B cell (primary cell): ENCODE data around the gene CNKSR3. TPM values are rescaled to one million over a fixed set of nuclear protein-coding genes. Genes with fewer than 3 reads are reported as not detected.

Source experiments
- ATAC-seq: fragments of 200-7000 bp; cut with Tn5 transposase; one replicate; pipeline ENCODE4 v1.10.0; 2021; ENCODE audit warnings: low read depth, mild to moderate bottlenecking, moderate number of reproducible peaks, moderate library complexity
- CTCF ChIA-PET: fragments of 350-600 bp; sonication (Branson Sonifier 250); formaldehyde crosslinking; loops from one replicate; lab custom pipeline; 2021; ENCODE audit warnings: antibody characterized with exemption, inconsistent platforms; lab: Charles Lee
- POLR2A ChIA-PET: fragments of 350-600 bp; sonication (Branson Sonifier 250); formaldehyde crosslinking; loops from one replicate; lab custom pipeline; 2021; ENCODE audit warnings: antibody characterized with exemption; lab: Charles Lee
- DNase-seq: peaks from one replicate; pipeline ENCODE4 v3.0.0; 2013
- H2AFZ ChIP-seq: 2 replicates; pipeline ENCODE4 v1.6.1; 2012; ENCODE audit warnings: mild to moderate bottlenecking, low read depth, low read length; ENCODE audit not compliant: insufficient read depth, poor library complexity, severe bottlenecking
- H3K27ac ChIP-seq, 2 donors: 1 replicate in 1 of 2; 2 replicates in 1 of 2; pipeline ENCODE4 v1.5.1; 2012 to 2013; ENCODE audit warnings: low read length in 2 of 2, mild to moderate bottlenecking in 2 of 2, moderate library complexity in 1 of 2
- H3K27me3 ChIP-seq, 4 experiments: fragments of 200-600 bp in 1 of 4; sonication (generic) in 1 of 4; replicated peaks in 1 of 4; 1 replicate in 2 of 4; 2 replicates in 2 of 4; pipeline versions ENCODE4 v1.6.1 to v1.7.0; 2013 to 2016; ENCODE audit warnings: low read length in 3 of 4, mild to moderate bottlenecking in 2 of 4, mixed read lengths in 1 of 4, moderate library complexity in 1 of 4; ENCODE audit not compliant: insufficient read depth in 4 of 4, control insufficient read depth in 3 of 4; ENCODE audit errors: control extremely low read depth in 1 of 4
- H3K36me3 ChIP-seq, 2 experiments: replicated peaks in 1 of 2; 1 replicate in 1 of 2; 2 replicates in 1 of 2; pipeline versions ENCODE4 v1.6.1 to v1.7.1; 2013; ENCODE audit warnings: low read length in 1 of 2; ENCODE audit not compliant: insufficient read depth in 2 of 2, control insufficient read depth in 1 of 2; ENCODE audit errors: control extremely low read depth in 1 of 2, extremely low read depth in 1 of 2
- H3K4me1 ChIP-seq, 2 donors: fragments of 200-600 bp in 1 of 2; sonication (generic) in 1 of 2; 1 replicate in 1 of 2; 2 replicates in 1 of 2; pipeline versions ENCODE4 v1.5.1 to v1.6.1; 2013 to 2017; ENCODE audit warnings: low read length in 2 of 2; ENCODE audit not compliant: control insufficient read depth in 2 of 2, insufficient read depth in 2 of 2
- H3K4me2 ChIP-seq: replicated peaks from 2 replicates; pipeline ENCODE3; 2012; ENCODE audit warnings: mild to moderate bottlenecking, low read depth, low read length; ENCODE audit not compliant: poor library complexity, severe bottlenecking
- H3K4me3 ChIP-seq, 5 experiments: fragments of 200-600 bp in 1 of 5; sonication (generic) in 1 of 5; 1 replicate in 3 of 5; 2 replicates in 2 of 5; pipeline versions ENCODE4 v1.5.1 to v1.7.0; 2011 to 2016; ENCODE audit warnings: low read length in 4 of 5, mild to moderate bottlenecking in 4 of 5, low read depth in 2 of 5, control low read depth in 1 of 5, moderate library complexity in 1 of 5; ENCODE audit not compliant: insufficient read depth in 1 of 5; ENCODE audit errors: control extremely low read depth in 1 of 5, extremely low read depth in 1 of 5
- H3K79me2 ChIP-seq: fragments of 200-600 bp; sonication (generic); one replicate; pipeline ENCODE4 v1.6.0; 2016; ENCODE audit warnings: low read length; ENCODE audit not compliant: control insufficient read depth, insufficient read depth
- H3K9ac ChIP-seq: fragments of 200-600 bp; sonication (generic); 2 replicates; pipeline ENCODE4 v1.6.1; 2017; ENCODE audit warnings: mild to moderate bottlenecking, low read length, moderate library complexity
- H3K9me3 ChIP-seq, 3 donors: one replicate each; pipeline versions ENCODE4 v1.6.1 to v1.7.1; 2013; ENCODE audit warnings: low read length in 2 of 3; ENCODE audit not compliant: control insufficient read depth in 2 of 3, insufficient read depth in 1 of 3; ENCODE audit errors: control extremely low read depth in 1 of 3
- H4K20me1 ChIP-seq: 2 replicates; pipeline ENCODE4 v1.6.0; 2012; ENCODE audit warnings: mild to moderate bottlenecking, low read length; ENCODE audit not compliant: insufficient read depth, control insufficient read depth, poor library complexity, severe bottlenecking
- H3K27ac Mint-ChIP-seq: one replicate; pipeline ENCODE4 v1.8.0; 2021; ENCODE audit warnings: mixed read lengths
- H3K27me3 Mint-ChIP-seq: one replicate; pipeline ENCODE4 v1.8.0; 2021; ENCODE audit warnings: mixed read lengths
- H3K4me1 Mint-ChIP-seq: one replicate; pipeline ENCODE4 v1.8.0; 2021; ENCODE audit warnings: mixed read lengths
- H3K4me3 Mint-ChIP-seq: one replicate; pipeline ENCODE4 v1.8.0; 2021; ENCODE audit warnings: mixed read lengths
- H3K9me3 Mint-ChIP-seq: one replicate; pipeline ENCODE4 v1.8.0; 2022; ENCODE audit warnings: mixed read lengths; ENCODE audit not compliant: insufficient read depth
- CTCF ChIP-seq: fragments of 200-600 bp; IDR thresholded peaks from one replicate; pipeline ENCODE4 v1.8.0; 2022; ENCODE audit warnings: antibody characterized with exemption, mild to moderate bottlenecking
- EZH2 ChIP-seq: IDR thresholded peaks from 2 replicates; pipeline ENCODE4 v1.6.1; 2012; ENCODE audit warnings: borderline replicate concordance, low read depth, mild to moderate bottlenecking, moderate library complexity, low read length; ENCODE audit not compliant: insufficient read depth, poor library complexity, severe bottlenecking
- WGBS: methylation state at CpG from one replicate; pipeline ENCODE4 v1.1.5; 2013; ENCODE audit warnings: missing lambda C conversion rate; ENCODE audit not compliant: insufficient coverage; 5-methylcytosine and 5-hydroxymethylcytosine counted together
- intact Hi-C: fragments of 100-400 bp; cut with micrococcal nuclease; formaldehyde crosslinking; loops from one replicate; pipeline ENCODE4 v1.10.0; 2022
- polyA plus RNA-seq: library from polyadenylated mRNA; depleted of rRNA; stranded (reverse); fragments of >200 nt; gene quantifications from 2 replicates; pipeline ENCODE4 v1.2.3, GENCODE V29; 2012
- total RNA-seq, 2 donors: library from RNA; stranded (reverse); fragments of 120-200 nt in 1 of 2; gene quantifications; 1 replicate in 1 of 2; 2 replicates in 1 of 2; pipeline versions ENCODE4 v1.2.3 to v1.2.4, GENCODE V29; 2013 to 2022

Gene CNKSR3
- total and polyA plus RNA-seq, 2 donors (not counting 1 experiment from before 2014, with no cell fraction given), result not detected

DNA sequence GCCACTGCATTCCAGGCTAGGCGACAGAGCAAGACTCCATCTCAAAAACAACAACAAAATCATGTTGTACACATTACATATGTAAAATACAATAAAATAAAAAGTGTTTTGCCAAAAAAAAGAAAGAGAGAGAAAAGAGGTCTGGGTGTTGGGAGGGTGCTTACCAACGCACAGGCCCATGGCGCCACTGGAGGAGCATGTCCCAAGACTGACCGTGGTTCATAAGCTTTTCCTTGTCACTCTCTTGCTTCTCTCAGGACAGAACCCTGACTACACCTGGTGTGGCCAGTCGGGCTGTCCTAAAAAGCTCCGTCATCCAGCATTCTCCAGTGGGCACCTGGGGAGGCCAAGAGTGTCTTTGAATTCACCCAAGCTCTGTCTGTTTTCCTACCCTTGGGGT lies 48.0 kb upstream of the CNKSR3 start:
- Histone ChIP-seq H2AFZ (no peak overlapping the region), H3K4me3 (no peak overlapping the region), H3K79me2 (no peaks in the 10 kb centered on the region), H3K27me3 (no peaks in the 10 kb centered on the region), H3K9ac (no peak overlapping the region), H3K4me1 (no peaks in the 10 kb centered on the region), H4K20me1 (no peaks in the 10 kb centered on the region), H3K27ac (no peak overlapping the region), H3K9me3 (no peaks in the 10 kb centered on the region), H3K4me2 (no peak overlapping the region), H3K36me3 (no peaks in the 10 kb centered on the region)
- TF ChIP-seq EZH2 (no peak), CTCF (no peak)
- H3K9me3 Mint-ChIP-seq, result no peaks in the 10 kb centered on the region
- H3K4me1 Mint-ChIP-seq, result no peaks in the 10 kb centered on the region
- intact Hi-C loops, result no loop called here
- H3K27ac Mint-ChIP-seq, result no peak overlapping the region
- ChIA-PET POLR2A (no interaction called here), CTCF (no interaction called here)
- peaks cover 5% of the 10 kb centered on the region for H3K27me3 Mint-ChIP-seq
- WGBS, result 84% methylated on average over 3 of the region's 6 CpGs
- H3K4me3 Mint-ChIP-seq, result no peak overlapping the region
- DNase-seq (no peak), ATAC-seq (no peak)

DNA sequence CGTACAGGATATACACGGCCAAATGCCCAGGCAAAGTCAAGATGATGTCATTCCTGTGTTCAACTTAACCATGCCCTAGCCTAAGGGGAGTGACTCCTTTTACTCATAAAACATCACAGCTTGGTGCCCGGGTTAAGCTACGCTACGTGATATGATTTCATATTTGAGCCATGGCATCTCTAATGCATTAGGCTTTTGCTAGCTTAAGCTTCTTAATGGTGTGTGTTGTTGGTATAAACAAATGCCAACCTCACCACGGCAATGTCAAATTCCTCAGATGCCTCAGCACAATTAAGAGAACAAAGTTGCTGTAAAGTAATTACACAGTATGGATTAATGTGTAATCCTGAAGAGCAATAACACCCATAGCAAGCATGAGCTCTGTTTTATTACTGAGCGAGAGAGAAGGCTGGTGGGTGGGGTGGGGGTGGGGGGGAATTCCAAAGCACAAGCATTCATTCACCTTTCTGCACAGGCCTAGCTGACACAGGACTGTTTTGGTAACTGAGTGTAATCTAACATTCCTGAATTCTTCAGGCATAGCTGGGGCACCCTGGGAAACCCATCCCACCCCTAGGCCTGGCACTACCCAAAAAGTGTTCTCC lies 44.7 kb upstream of the CNKSR3 start:
- Histone ChIP-seq H3K79me2 (no peaks in the 10 kb centered on the region), H3K4me1 (no peaks in the 10 kb centered on the region), H4K20me1 (no peaks in the 10 kb centered on the region), H3K36me3 (no peaks in the 10 kb centered on the region), H3K9ac (no peak overlapping the region), H2AFZ (no peak overlapping the region), H3K9me3 (no peaks in the 10 kb centered on the region), H3K4me2 (no peak overlapping the region), H3K27me3 (no peaks in the 10 kb centered on the region), H3K4me3 (no peak overlapping the region), H3K27ac (no peak overlapping the region)
- Mint-ChIP-seq H3K9me3 (no peaks in the 10 kb centered on the region), H3K27me3 (no peaks in the 10 kb centered on the region), H3K27ac (no peak overlapping the region), H3K4me1 (no peaks in the 10 kb centered on the region), H3K4me3 (no peak overlapping the region)
- TF ChIP-seq CTCF (no peak), EZH2 (no peak)
- ChIA-PET CTCF (no interaction called here), POLR2A (no interaction called here)
- WGBS, result 90% methylated on average over 2 of the region's 7 CpGs
- intact Hi-C loops, result no loop called here
- DNase-seq (no peak), ATAC-seq (no peak)
